Fibroblast of lung (primary cell): ENCODE data around the gene RBMY1A1.
"Not testable (repeated sequence)": the region's sequence is repeated elsewhere in the genome, so short reads cannot be mapped to it uniquely, and the experiment has no call there.

Source experiments
- CTCF ChIP-seq, 2 donors: IDR thresholded peaks in 1 of 2; conservative IDR thresholded peaks in 1 of 2; 1 replicate in 1 of 2; 2 replicates in 1 of 2; pipeline ENCODE4 v1.5.1; 2011 to 2012; ENCODE audit warnings: low read length in 2 of 2, control low read depth in 1 of 2, inconsistent platforms in 1 of 2, low read depth in 1 of 2, mild to moderate bottlenecking in 1 of 2
- EZH2 ChIP-seq: IDR thresholded peaks from 2 replicates; pipeline ENCODE4 v1.5.1; 2012; ENCODE audit warnings: low read length, control low read depth, mild to moderate bottlenecking; ENCODE audit errors: missing control alignments

GRCh38 chrY:21511038-21511437, 23.6 kb upstream of the RBMY1A1 start, which contains the start of gene RBMY1B:
- not testable (repeated sequence) for TF ChIP-seq CTCF (conservative IDR thresholded peaks at IDR 0.05 in 1 of 2, IDR thresholded peaks at IDR 0.05 in 1 of 2; ENCODE audit: low read depth in 1 of 2, low read length in 2 of 2); EZH2
